ENCODE data around the gene MEPE. TPM values are rescaled to one million over a fixed set of nuclear protein-coding genes. Genes with fewer than 3 reads are reported as not detected.

Gene MEPE
- total RNA-seq, 2 experiments from 2014 or later: not detected

GRCh38 chr4:87802858-87803257 lies 29.9 kb upstream of the MEPE start:
- intact Hi-C loops (cut with micrococcal nuclease): no loop called here
- H3K4me1 Mint-ChIP-seq (ENCODE audit: low read depth): no peaks in the 10 kb centered on the region
- no peaks in the 10 kb centered on the region for H3K27me3 Mint-ChIP-seq
- no peaks in the 10 kb centered on the region for H3K36me3 Mint-ChIP-seq (ENCODE audit: low read depth)
- TF ChIP-seq, protein P1, sequence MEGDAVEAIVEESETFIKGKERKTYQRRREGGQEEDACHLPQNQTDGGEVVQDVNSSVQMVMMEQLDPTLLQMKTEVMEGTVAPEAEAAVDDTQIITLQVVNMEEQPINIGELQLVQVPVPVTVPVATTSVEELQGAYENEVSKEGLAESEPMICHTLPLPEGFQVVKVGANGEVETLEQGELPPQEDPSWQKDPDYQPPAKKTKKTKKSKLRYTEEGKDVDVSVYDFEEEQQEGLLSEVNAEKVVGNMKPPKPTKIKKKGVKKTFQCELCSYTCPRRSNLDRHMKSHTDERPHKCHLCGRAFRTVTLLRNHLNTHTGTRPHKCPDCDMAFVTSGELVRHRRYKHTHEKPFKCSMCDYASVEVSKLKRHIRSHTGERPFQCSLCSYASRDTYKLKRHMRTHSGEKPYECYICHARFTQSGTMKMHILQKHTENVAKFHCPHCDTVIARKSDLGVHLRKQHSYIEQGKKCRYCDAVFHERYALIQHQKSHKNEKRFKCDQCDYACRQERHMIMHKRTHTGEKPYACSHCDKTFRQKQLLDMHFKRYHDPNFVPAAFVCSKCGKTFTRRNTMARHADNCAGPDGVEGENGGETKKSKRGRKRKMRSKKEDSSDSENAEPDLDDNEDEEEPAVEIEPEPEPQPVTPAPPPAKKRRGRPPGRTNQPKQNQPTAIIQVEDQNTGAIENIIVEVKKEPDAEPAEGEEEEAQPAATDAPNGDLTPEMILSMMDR (IDR thresholded peaks at IDR 0.05): no peak
- DNase-seq (no peak), ATAC-seq (no peak)
- CTCF ChIA-PET: no interaction called here
- no peaks in the 10 kb centered on the region for H3K9me3 Mint-ChIP-seq
- H3K27ac Mint-ChIP-seq: no peak overlapping the region
- H3K4me3 Mint-ChIP-seq: no peak overlapping the region
- POLR2A ChIA-PET: no interaction called here

DNA sequence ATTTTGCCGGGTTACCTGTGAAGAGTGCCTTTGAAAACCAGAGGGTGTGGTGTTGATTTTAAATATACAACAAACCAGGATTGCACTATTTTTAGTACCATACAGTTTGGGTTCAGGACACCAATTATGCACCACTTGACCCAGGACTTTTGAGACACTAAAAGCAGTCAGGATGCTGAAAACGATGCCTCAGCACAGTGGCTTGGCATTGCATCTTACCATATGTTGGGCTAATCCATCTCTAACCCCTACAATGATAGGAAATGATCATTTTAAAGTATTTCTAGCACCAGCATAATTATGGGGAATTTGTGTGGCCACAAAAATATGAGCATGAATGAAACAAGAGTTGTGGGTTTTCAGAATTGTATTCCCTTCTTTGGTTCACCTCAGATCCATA lies 29.3 kb upstream of the MEPE start:
- no peaks in the 10 kb centered on the region for H3K4me1 Mint-ChIP-seq (ENCODE audit: low read depth)
- intact Hi-C loops (cut with micrococcal nuclease): no loop called here
- DNase-seq: no peak
- no peak overlapping the region for H3K27ac Mint-ChIP-seq
- H3K36me3 Mint-ChIP-seq (ENCODE audit: low read depth): no peaks in the 10 kb centered on the region
- no peaks in the 10 kb centered on the region for H3K27me3 Mint-ChIP-seq
- ChIA-PET POLR2A (no interaction called here), CTCF (no interaction called here)
- no peaks in the 10 kb centered on the region for H3K9me3 Mint-ChIP-seq
- no peak for ATAC-seq
- TF ChIP-seq, protein P1 (IDR thresholded peaks at IDR 0.05): no peak
- H3K4me3 Mint-ChIP-seq: no peak overlapping the region

GRCh38 chr4:87804871-87805270 lies 27.9 kb upstream of the MEPE start:
- H3K27ac Mint-ChIP-seq: no peak overlapping the region
- ChIA-PET POLR2A (no interaction called here), CTCF (no interaction called here)
- H3K4me3 Mint-ChIP-seq: no peak overlapping the region
- ATAC-seq (no peak), DNase-seq (no peak)
- H3K4me1 Mint-ChIP-seq (ENCODE audit: low read depth): no peaks in the 10 kb centered on the region
- H3K27me3 Mint-ChIP-seq: no peaks in the 10 kb centered on the region
- intact Hi-C loops (cut with micrococcal nuclease): no loop called here
- no peaks in the 10 kb centered on the region for H3K36me3 Mint-ChIP-seq (ENCODE audit: low read depth)
- TF ChIP-seq, protein P1 (IDR thresholded peaks at IDR 0.05): no peak
- no peaks in the 10 kb centered on the region for H3K9me3 Mint-ChIP-seq

GRCh38 chr4:87805971-87806370 lies 26.8 kb upstream of the MEPE start:
- H3K27me3 Mint-ChIP-seq: no peaks in the 10 kb centered on the region
- H3K4me1 Mint-ChIP-seq (ENCODE audit: low read depth): no peaks in the 10 kb centered on the region
- CTCF ChIA-PET: no interaction called here
- H3K4me3 Mint-ChIP-seq: no peak overlapping the region
- ATAC-seq: no peak
- POLR2A ChIA-PET: no interaction called here
- intact Hi-C loops (cut with micrococcal nuclease): no loop called here
- no peak for DNase-seq
- H3K27ac Mint-ChIP-seq: no peak overlapping the region
- no peaks in the 10 kb centered on the region for H3K36me3 Mint-ChIP-seq (ENCODE audit: low read depth)
- TF ChIP-seq, protein P1 (IDR thresholded peaks at IDR 0.05): no peak
- H3K9me3 Mint-ChIP-seq: no peaks in the 10 kb centered on the region

GRCh38 chr4:87806520-87806919 lies 26.2 kb upstream of the MEPE start:
- Mint-ChIP-seq H3K27me3 (no peaks in the 10 kb centered on the region), H3K4me1 (ENCODE audit: low read depth) (no peaks in the 10 kb centered on the region), H3K9me3 (no peaks in the 10 kb centered on the region), H3K36me3 (ENCODE audit: low read depth) (no peaks in the 10 kb centered on the region), H3K27ac (no peak overlapping the region), H3K4me3 (no peak overlapping the region)
- ChIA-PET CTCF (no interaction called here), POLR2A (no interaction called here)
- ATAC-seq (no peak), DNase-seq (no peak)
- intact Hi-C loops (cut with micrococcal nuclease): no loop called here
- TF ChIP-seq, protein P1 (IDR thresholded peaks at IDR 0.05): no peak

All from activated CD8-positive, alpha-beta T cell treated with anti-CD3 and anti-CD28 coated beads for 36 hours (primary cell).